A673 (cell line): ENCODE measurements around the gene ARPP19.

Experiments used
- CTCF ChIP-seq: fragments of 300-800, 200-600 bp; sonication (generic); conservative IDR thresholded peaks from 2 replicates; pipeline ENCODE4 v1.5.1; 2017; ENCODE audit warnings: low read depth, mild to moderate bottlenecking, antibody characterized with exemption, low read length, moderate library complexity, mixed read lengths
- EZH2 ChIP-seq: fragments of 200-600 bp; sonication (generic); IDR thresholded peaks from 2 replicates; pipeline ENCODE4 v1.6.1; 2017; ENCODE audit warnings: borderline replicate concordance, low read depth, mild to moderate bottlenecking, mixed read lengths, antibody characterized with exemption, low read length; ENCODE audit not compliant: poor library complexity, severe bottlenecking

GRCh38 chr15:52615302-52615701 lies 46.5 kb upstream of the ARPP19 start:
- TF ChIP-seq CTCF (no peak), EZH2 (no peak)
